ENCODE measurements around the gene GRK1.

GRK1 gene

GRCh38 chr13:113632706-113633484 is 34.1 kb upstream of the GRK1 start:
- DNase-seq = no peak

- DNase-seq = no peak
Observed at GRCh38 chr13:113633485-113633873, 33.5 kb upstream of the GRK1 start.

- no peak for DNase-seq
Observed at GRCh38 chr13:113634279-113635047, 32.6 kb upstream of the GRK1 start.

- DNase-seq = no peak
Observed at GRCh38 chr13:113635048-113635420, 32.0 kb upstream of the GRK1 start.

- DNase-seq = no peak
Observed at GRCh38 chr13:113635709-113636108, 31.3 kb upstream of the GRK1 start.

GRCh38 chr13:113636266-113636963 is 30.6 kb upstream of the GRK1 start:
- no peak for DNase-seq

GRCh38 chr13:113637262-113638160 is 29.5 kb upstream of the GRK1 start:
- no peak for DNase-seq

GRCh38 chr13:113638173-113638746 is 28.8 kb upstream of the GRK1 start:
- no peak for DNase-seq

- DNase-seq = no peak
Observed at GRCh38 chr13:113638806-113639205, 28.2 kb upstream of the GRK1 start.

GRCh38 chr13:113639616-113640262 is 27.3 kb upstream of the GRK1 start:
- DNase-seq = no peak

GRCh38 chr13:113641426-113641825 is 25.6 kb upstream of the GRK1 start:
- no peak for DNase-seq

- no peak for DNase-seq
Observed at GRCh38 chr13:113642563-113642962, 24.5 kb upstream of the GRK1 start.

- no peak for DNase-seq
Observed at GRCh38 chr13:113643593-113643992, 23.4 kb upstream of the GRK1 start.

GRCh38 chr13:113644800-113645199 is 22.2 kb upstream of the GRK1 start:
- DNase-seq = no peak

GRCh38 chr13:113645329-113645728 is 21.7 kb upstream of the GRK1 start:
- DNase-seq = no peak

- peak; percentile 20 for DNase-seq
Observed at GRCh38 chr13:113646376-113646775, 20.6 kb upstream of the GRK1 start.

- DNase-seq = no peak
Observed at GRCh38 chr13:113646921-113647340, 20.1 kb upstream of the GRK1 start.

- DNase-seq = peak; percentile 96
Observed at GRCh38 chr13:113647351-113648215, 19.4 kb upstream of the GRK1 start.

- no peak for DNase-seq
Observed at GRCh38 chr13:113648216-113648610, 18.8 kb upstream of the GRK1 start.

GRCh38 chr13:113649212-113649611 is 17.8 kb upstream of the GRK1 start:
- no peak for DNase-seq

GRCh38 chr13:113650275-113650674 is 16.7 kb upstream of the GRK1 start:
- DNase-seq = no peak

Measured in NCI-H2171 treated with DMSO at 0.1 percent for 48 hours (cell line).